ENCODE results near the gene SLC27A4.

Gene SLC27A4

DNA sequence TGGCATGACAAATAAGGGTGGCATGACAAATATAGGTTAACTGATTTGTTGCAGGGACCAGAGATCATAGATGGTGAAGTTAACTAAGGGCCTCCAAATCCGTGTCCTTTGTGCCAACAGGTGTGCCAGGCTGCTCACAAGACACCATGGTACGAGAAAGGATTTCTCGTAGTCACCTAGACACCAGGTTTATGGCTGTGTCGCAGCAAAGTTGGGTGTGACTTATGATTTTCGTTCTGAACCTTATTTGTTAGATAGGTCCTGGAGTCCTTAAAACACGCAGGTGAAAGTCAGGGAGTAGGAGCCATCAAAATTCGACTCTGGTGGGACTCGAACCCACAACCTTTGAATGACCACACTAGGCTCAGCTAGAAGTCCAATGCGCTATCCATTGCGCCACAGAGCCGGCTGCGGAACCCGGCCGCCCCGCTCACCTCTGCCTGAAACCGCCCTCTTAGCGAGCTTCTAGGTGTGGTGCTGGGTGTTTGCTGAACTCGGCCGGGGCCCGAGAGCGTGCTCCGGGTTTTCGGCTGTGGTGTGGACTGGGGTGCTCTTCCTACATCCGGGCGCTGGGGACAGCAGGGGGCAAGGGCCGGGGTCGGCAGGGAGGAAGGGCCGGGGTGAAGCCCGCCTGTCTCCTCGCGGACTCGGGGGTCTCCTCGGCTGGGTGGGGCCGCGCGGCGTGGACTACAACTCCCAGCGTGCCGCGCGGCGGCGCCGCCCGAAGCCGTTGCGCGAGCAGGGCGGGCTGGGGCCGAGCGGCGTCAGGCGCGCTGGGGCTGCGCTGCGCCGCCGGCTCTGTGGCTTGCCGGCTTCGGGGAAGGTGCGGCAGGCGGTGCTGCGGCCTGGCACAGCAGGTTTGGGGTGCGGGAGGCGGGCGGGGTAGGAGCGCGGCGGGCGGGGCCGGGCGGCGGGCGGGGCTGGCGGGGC, at the start of gene SLC27A4:
TSS of gene SLC27A4 (plus strand) at position 767 of the 930 bp plus-strand sequence. CDS start 2,606 bp downstream, outside the sequence.
- Mint-ChIP-seq H3K9me3 (no peaks in the 10 kb centered on the region), H3K4me3 (peak within 1 kb of the TSS; percentile 90), H3K27ac (ENCODE audit: low read depth) (peak within 1 kb of the TSS; percentile 81), H3K4me1 (peaks cover 7% of the 10 kb centered on the region), H3K36me3 (ENCODE audit: insufficient read depth) (peaks cover 10% of the 10 kb centered on the region), H3K27me3 (no peaks in the 10 kb centered on the region)
- peak; percentile 93 for ATAC-seq (replicated peaks; ENCODE audit: extremely low read depth, poor library complexity, severe bottlenecking)
- DNase-seq (ENCODE audit: low spot score in 2 of 2) = peak; percentile 54 to 69

DNA sequence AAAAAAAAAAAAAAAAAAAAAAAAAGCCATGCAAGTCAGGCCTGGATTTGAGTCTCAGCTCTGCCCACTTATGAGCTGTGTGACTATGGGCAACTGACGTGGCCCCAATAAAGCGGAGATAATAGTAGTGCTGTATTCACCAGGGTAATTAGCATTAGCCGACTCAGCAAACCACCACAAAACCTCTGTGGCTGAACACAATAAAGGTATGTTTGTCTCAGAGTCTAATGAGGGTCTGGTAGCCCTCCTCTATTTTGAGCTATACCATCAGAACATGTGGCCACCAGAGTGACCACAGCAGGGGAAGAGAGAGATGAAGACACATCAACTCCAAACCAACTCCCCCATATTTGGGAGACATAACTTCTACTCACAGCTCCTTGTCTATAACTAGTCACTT, 48.3 kb upstream of the SLC27A4 start:
- Mint-ChIP-seq H3K27ac (ENCODE audit: low read depth) (no peak overlapping the region), H3K4me3 (no peak overlapping the region), H3K36me3 (ENCODE audit: insufficient read depth) (no peaks in the 10 kb centered on the region), H3K27me3 (no peaks in the 10 kb centered on the region), H3K9me3 (no peaks in the 10 kb centered on the region), H3K4me1 (no peaks in the 10 kb centered on the region)
- DNase-seq (ENCODE audit: low spot score in 2 of 2) (no peak), ATAC-seq (replicated peaks; ENCODE audit: extremely low read depth, poor library complexity, severe bottlenecking) (no peak)

DNA sequence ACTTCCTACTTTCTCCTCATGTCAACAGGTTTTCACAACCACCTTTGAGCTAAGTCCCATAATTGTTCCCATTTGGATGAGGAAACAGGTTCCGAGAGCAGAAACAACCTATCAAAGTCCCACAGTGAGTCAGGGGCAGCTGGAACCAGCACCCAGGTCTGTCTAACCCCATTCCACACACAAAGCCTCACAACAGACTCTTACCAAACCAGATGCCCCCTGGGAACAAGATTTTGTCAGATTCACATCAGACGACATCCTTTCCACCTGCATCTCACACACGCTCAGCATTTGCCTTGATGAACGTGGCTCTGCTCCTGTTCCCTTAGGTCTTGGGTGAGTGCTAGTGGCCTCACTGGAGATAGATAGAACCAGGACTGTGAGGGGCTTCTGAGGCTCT, 47.2 kb upstream of the SLC27A4 start:
- no peaks in the 10 kb centered on the region for H3K4me1 Mint-ChIP-seq
- ATAC-seq (replicated peaks; ENCODE audit: extremely low read depth, poor library complexity, severe bottlenecking) = no peak
- no peak for DNase-seq (ENCODE audit: low spot score in 2 of 2)
- no peaks in the 10 kb centered on the region for H3K27me3 Mint-ChIP-seq
- no peaks in the 10 kb centered on the region for H3K36me3 Mint-ChIP-seq (ENCODE audit: insufficient read depth)
- H3K9me3 Mint-ChIP-seq = no peaks in the 10 kb centered on the region
- H3K27ac Mint-ChIP-seq (ENCODE audit: low read depth) = no peak overlapping the region
- H3K4me3 Mint-ChIP-seq = no peak overlapping the region

DNA sequence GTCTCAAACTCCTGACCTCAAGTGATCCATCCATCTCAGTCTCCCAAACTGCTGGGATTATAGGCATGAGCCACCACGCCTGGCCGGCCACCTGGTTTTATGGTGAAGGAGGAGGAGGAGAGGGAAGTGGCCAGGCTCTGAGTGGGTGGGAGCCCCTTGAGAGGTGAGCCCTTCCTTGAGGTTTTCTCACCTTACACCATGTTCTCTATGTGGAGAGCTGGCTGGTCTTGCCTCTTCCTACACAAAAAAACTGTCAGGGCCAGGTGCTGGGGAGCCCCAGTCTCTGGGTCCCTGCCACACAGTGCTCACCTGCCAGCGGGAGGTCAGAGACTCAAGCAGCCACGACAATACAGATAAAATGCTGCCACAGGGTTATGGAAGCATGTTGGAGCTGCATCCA, 46.2 kb upstream of the SLC27A4 start:
- Mint-ChIP-seq H3K9me3 (no peaks in the 10 kb centered on the region), H3K36me3 (ENCODE audit: insufficient read depth) (no peaks in the 10 kb centered on the region), H3K4me1 (no peaks in the 10 kb centered on the region), H3K27me3 (no peaks in the 10 kb centered on the region), H3K4me3 (no peak overlapping the region), H3K27ac (ENCODE audit: low read depth) (no peak overlapping the region)
- DNase-seq (ENCODE audit: low spot score in 2 of 2) (no peak), ATAC-seq (replicated peaks; ENCODE audit: extremely low read depth, poor library complexity, severe bottlenecking) (no peak)

DNA sequence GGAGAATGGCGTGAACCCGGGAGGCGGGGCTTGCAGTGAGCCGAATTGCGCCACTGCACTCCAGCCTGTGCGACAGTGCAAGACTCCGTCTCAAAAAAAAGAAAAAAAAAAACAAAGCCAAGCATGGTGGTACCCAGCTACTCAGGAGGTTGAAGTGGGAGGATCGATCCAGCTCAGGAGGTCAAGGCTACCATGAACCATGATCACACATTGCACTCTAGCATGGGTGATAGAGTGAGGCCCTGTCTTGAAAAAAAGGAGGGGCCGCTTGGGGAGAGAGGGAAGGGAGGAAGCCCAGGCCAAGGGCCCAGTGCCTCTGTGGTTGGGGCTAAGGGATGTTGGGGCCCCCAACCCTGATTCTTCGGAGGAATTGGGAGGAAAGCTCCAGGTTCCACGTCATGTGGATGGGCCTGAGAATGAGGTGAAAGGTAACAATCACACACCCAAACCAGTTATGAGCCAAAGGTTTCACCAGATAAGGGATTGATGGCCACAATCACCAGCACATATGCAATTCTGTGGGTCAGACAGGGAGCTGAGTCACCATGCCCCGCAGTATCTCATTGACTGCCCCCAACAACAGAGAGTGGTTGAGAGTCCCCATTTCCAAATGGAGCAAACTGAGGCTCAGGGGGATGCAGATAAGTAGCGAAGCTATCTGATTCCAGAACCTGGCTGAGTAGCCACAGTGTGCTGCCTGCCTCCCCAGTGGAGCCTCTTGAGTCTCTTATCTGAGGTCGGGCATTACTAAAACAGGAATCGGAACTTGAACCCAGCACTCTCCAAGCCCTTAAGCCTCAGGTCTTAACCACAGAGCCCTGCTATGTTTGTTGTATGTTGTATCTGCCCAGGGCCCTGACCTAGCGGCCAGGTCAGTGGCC, 43.7 kb upstream of the SLC27A4 start:
- Mint-ChIP-seq H3K4me1 (no peaks in the 10 kb centered on the region), H3K36me3 (ENCODE audit: insufficient read depth) (no peaks in the 10 kb centered on the region), H3K27ac (ENCODE audit: low read depth) (no peak overlapping the region), H3K9me3 (no peaks in the 10 kb centered on the region), H3K27me3 (no peaks in the 10 kb centered on the region), H3K4me3 (no peak overlapping the region)
- ATAC-seq (replicated peaks; ENCODE audit: extremely low read depth, poor library complexity, severe bottlenecking) = no peak
- DNase-seq (ENCODE audit: low spot score in 2 of 2) = no peak

DNA sequence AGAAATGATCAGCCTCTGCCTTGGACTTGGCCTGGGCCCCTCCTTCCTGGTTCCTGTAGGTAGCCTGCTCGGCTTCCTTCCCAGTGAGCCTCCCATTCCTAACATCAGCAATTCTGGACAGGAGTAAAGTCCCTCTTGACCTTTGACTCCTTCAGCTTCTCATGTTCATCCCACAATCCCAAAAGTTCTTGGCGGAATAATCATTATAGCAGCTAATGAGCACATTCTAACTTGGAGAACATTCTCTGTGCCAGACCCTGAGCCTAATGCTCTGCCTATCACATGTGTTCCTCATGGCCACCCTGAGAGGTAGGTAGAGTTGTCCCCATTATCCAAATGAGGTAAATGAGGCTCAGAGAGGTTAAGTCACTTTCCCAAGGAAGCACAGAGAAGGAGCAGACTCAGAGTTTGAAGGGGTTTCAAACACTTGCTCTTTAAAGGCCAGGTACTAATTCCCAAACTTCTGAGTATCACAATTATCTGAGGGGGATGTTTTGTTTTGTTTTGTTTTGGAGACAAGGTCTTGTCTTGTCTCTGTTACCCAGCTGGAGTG, 43.0 kb upstream of the SLC27A4 start:
- Mint-ChIP-seq H3K36me3 (ENCODE audit: insufficient read depth) (no peaks in the 10 kb centered on the region), H3K4me3 (no peak overlapping the region), H3K4me1 (no peaks in the 10 kb centered on the region), H3K9me3 (no peaks in the 10 kb centered on the region), H3K27me3 (no peaks in the 10 kb centered on the region), H3K27ac (ENCODE audit: low read depth) (no peak overlapping the region)
- no peak for ATAC-seq (replicated peaks; ENCODE audit: extremely low read depth, poor library complexity, severe bottlenecking)
- no peak for DNase-seq (ENCODE audit: low spot score in 2 of 2)

DNA sequence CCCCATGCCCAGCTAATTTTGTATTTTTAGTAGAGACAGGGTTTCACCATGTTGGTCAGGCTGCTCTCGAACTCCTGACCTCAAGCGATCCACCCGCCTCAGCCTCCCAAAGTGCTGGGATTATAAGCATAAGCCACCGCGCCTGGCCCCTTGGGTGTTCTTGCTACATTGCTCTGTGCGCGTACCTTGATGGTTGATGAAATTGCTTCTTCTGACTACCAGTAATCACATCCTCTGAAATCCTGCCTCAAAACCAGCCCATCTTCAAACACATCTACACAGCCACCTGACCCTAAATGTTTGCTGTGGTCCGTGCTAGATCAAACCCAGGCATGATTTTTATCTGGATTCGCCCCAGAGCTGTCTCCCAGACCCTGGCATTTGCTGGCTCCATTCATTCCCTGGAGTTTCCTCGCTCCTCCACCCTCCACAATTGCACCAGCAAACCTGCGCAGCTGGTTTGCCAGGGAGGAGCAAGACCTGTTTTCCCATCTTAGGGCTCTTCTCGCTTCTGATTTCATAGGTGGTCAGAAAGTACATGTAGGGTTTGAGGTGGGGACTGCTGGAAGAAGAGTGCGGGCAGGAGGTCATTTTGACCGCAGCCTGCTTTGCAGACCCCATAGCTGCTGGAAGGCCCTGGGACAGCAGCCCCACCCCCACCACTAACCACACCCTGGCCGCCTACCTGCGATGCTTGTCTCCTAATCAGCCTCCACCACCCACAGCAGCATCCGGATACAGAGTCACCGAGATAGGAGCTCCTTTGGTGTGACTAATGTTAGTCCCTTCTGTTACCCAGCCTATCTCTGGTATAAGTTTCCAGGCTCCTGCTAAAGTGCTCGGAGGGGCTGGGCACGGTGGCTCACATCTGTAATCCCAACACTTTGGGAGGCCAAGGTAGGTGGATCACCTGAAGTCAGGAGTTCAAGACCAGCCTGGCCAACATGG, 41.5 kb upstream of the SLC27A4 start:
- no peaks in the 10 kb centered on the region for H3K27me3 Mint-ChIP-seq
- H3K9me3 Mint-ChIP-seq = no peaks in the 10 kb centered on the region
- no peak overlapping the region for H3K27ac Mint-ChIP-seq (ENCODE audit: low read depth)
- no peak overlapping the region for H3K4me3 Mint-ChIP-seq
- H3K4me1 Mint-ChIP-seq = no peaks in the 10 kb centered on the region
- H3K36me3 Mint-ChIP-seq (ENCODE audit: insufficient read depth) = no peaks in the 10 kb centered on the region
- ATAC-seq (replicated peaks; ENCODE audit: extremely low read depth, poor library complexity, severe bottlenecking) (no peak), DNase-seq (ENCODE audit: low spot score in 2 of 2) (no peak)

DNA sequence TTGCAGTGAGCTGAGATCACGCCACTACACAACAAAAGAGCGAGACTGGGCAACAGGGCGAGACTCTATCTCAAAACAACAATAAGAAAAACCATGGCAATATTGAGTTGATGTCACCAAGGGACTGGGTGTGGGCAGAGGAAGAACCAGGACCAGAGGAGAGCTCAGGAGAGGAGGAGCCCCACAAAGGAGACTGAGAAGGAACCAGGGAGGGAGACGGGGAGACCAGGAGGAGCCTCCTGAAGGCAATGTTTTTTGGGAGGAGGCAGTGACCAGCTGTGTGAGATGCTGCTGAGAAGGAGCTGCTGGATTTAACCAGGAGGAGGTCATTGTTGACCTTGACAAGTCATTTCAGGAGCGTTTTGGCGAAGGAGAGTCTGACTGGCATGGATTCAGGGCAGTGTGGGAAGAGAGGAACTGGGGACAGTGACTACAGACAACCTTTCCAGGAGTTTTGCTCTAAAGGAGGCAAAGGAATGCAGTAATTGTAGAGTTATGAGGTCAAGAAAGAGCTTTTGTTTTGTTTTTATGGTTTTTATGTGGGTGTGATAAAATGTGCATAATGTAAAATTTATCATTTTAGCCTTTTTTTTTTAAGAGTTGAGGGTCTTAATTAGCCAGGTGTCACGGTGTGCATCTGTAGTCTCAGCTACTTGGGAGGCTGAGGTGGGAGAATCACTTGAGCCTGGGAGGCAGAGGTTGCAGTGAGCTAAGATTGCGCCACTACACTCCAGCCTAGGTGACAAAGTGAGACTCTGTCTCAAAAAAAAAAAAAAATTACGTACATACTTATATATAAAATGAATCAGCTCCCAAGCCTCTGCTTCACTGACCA, 36.0 kb upstream of the SLC27A4 start:
- DNase-seq (ENCODE audit: low spot score in 2 of 2) (no peak), ATAC-seq (replicated peaks; ENCODE audit: extremely low read depth, poor library complexity, severe bottlenecking) (no peak)
- no peaks in the 10 kb centered on the region for H3K4me1 Mint-ChIP-seq
- no peaks in the 10 kb centered on the region for H3K27me3 Mint-ChIP-seq
- no peak overlapping the region for H3K4me3 Mint-ChIP-seq
- peaks cover 8% of the 10 kb centered on the region for H3K36me3 Mint-ChIP-seq (ENCODE audit: insufficient read depth)
- H3K27ac Mint-ChIP-seq (ENCODE audit: low read depth) = peak overlapping the region; percentile 67
- no peaks in the 10 kb centered on the region for H3K9me3 Mint-ChIP-seq

DNA sequence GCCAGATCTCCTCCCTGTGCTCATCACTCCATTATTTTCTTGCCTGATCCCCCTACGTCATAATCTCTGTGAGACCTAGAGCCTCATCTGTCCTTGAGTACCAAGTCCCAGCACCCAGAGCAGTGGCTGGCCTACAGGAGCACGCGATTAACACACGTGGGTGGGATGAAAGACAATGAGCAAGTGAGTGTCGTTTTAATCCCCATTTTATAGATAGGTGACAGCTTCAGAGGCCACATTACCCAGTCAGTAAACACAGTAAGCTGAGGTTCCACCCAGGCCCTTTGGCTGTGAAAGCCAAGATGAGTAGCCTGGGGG, 35.4 kb upstream of the SLC27A4 start:
- Mint-ChIP-seq H3K4me1 (no peaks in the 10 kb centered on the region), H3K4me3 (no peak overlapping the region), H3K27me3 (no peaks in the 10 kb centered on the region), H3K9me3 (no peaks in the 10 kb centered on the region), H3K36me3 (ENCODE audit: insufficient read depth) (peaks cover 11% of the 10 kb centered on the region), H3K27ac (ENCODE audit: low read depth) (no peak overlapping the region)
- no peak for ATAC-seq (replicated peaks; ENCODE audit: extremely low read depth, poor library complexity, severe bottlenecking)
- DNase-seq (ENCODE audit: low spot score in 2 of 2) = no peak

DNA sequence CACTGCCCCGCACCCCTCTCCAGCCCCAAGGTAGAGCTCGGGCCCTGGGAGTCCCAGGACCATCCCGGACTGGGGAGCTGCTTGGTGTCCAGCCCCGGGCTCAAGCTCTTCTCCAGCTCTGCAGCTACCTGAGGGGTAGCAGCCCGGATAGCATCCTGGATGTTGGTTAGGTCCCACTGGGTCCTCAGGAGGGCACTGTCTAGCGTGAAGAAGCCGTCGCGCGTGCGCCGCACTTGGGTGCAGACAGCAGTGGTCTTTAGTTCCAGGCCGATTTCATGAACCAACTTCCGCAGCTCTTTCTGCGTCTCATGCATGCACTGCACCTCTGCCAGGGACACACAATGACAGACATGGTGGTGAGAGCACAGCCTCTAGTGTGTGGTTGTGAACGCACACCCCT, 30.8 kb upstream of the SLC27A4 start:
- H3K9me3 Mint-ChIP-seq = no peaks in the 10 kb centered on the region
- H3K27me3 Mint-ChIP-seq = no peaks in the 10 kb centered on the region
- peaks cover 34% of the 10 kb centered on the region for H3K36me3 Mint-ChIP-seq (ENCODE audit: insufficient read depth)
- ATAC-seq (replicated peaks; ENCODE audit: extremely low read depth, poor library complexity, severe bottlenecking) (no peak), DNase-seq (ENCODE audit: low spot score in 2 of 2) (no peak)
- H3K27ac Mint-ChIP-seq (ENCODE audit: low read depth) = no peak overlapping the region
- no peaks in the 10 kb centered on the region for H3K4me1 Mint-ChIP-seq
- no peak overlapping the region for H3K4me3 Mint-ChIP-seq

DNA sequence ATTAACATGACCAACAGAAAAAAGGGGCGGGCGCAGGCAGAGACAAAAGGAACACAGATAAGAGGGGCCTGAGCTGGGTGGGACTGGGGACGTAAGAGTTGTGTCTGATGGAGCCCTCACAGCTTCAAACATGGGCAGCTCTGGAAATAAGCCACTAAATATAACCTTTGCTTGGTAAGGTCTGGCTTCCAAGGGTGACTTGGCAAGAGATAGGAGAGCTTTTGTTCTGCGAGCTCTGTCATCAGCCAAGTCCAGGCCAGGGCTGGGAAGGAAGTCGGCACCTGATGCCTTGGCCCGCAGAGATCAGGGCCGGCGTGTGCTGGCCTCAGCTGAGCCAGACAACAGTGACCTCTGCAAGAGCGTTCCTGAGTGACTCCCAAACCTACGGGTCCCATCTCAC, 29.9 kb upstream of the SLC27A4 start:
- Mint-ChIP-seq H3K4me3 (no peak overlapping the region), H3K4me1 (no peaks in the 10 kb centered on the region), H3K27ac (ENCODE audit: low read depth) (no peak overlapping the region), H3K27me3 (no peaks in the 10 kb centered on the region), H3K9me3 (no peaks in the 10 kb centered on the region), H3K36me3 (ENCODE audit: insufficient read depth) (peaks cover 34% of the 10 kb centered on the region)
- ATAC-seq (replicated peaks; ENCODE audit: extremely low read depth, poor library complexity, severe bottlenecking) = no peak
- DNase-seq (ENCODE audit: low spot score in 2 of 2) = no peak
